ENCODE results near the gene SEC24A.
"Not testable (repeated sequence)": the region's sequence is repeated elsewhere in the genome, so short reads cannot be mapped to it uniquely, and the experiment has no call there.

Gene SEC24A

GRCh38 chr5:134650660-134651059, 2.1 kb downstream of the SEC24A start:
- not testable (repeated sequence) for DNase-seq

- DNase-seq: no peak
Measured at GRCh38 chr5:134651531-134651930, 2.9 kb downstream of the SEC24A start.

DNA sequence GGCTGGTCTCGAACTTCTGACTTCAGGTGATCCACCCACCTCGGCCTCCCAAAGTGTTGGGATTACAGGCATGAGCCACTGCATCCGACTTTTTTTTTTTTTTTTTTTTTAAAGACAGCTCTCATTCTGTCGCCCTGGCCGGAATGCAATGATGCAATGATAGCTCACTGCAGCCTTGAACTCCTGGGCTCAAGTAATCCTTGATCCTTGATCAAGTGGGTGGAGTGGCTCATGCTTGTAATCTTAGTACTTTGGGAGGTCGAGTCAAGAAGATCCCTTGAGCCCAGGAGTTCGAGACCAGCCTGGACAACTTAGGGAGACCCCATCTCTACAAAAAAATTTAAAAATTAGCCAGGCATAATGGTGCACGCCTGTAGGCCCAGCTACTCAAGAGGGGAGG, 8.1 kb downstream of the SEC24A start:
- DNase-seq: no peak

DNA sequence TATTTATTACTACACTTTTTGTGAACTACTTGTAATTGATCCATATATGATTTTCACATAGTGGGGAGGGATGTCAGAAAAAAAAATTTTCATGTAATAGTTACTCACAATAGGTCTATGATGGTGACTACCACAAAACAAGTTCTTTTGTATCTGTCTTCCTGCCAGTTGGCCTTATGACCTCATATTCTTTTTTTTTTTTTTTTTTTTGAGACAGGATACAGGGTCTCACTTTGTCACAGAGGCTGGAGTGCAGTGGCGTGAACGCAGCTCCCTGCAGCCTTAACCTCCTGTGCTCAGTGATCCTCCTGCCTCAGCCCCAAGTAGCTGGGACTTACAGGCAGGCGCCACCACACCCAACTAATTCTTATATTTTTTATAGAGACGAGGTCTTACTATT, 10.9 kb downstream of the SEC24A start:
- no peak for DNase-seq

GRCh38 chr5:134659922-134660321, 11.3 kb downstream of the SEC24A start:
- DNase-seq: no peak

DNA sequence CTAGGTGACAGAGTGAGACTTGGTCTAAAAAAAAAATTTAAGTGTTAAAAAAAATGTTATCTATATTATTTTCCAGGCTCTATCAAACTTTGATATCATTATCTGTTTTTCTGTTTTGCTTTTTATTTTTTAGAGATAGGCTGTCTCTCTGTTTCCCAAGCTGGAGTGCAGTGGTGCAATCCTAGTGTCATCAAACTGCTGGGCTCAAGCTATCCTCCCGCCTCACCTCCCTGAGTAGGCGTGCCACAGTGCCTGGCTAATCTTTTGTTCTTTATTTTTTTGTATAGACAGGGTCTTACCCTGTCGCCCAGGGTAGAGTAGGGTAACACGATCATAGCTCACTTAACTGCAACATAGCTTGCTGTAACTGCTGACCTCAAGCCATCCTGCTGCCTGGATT, 14.4 kb downstream of the SEC24A start:
- no peak for DNase-seq

DNA sequence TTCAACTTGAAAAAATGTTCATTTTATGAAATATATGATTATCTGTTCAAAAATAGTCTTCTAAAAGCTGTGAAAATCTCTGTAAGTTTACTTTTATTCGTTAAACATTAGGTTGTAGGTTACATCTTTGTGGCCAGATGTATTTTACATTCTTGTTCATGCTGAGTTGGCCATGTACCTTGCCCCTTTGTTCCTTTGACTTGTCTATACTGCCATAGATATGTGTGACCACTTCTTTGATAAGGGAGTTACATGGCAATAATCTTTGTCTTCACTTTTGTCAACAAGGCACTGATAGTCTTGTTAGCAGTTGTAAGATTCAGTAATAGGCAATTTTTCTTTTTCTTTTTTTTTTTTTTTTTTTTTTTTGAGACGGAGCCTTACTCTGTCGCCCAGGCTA, 15.9 kb downstream of the SEC24A start:
- no peak for DNase-seq

DNA sequence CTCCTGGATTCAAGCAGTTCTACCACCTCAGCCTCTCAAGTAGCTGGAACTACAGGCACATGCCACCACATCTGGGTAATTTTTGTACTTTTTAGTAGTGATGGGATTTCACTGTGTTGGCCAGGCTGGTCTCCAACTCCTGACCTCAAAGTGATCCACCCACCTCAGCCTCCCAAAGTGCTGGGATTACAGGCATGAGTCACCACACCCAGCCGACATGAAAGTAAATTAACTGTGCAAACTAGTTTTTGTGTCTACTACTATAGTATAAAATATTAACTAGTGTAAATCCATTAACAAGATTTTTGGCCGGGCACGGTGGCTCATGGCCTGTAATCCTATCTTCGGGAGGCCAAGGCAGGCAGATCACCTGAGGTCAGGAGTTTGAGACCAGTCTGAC, 25.0 kb downstream of the SEC24A start:
- not testable (repeated sequence) for DNase-seq

DNA sequence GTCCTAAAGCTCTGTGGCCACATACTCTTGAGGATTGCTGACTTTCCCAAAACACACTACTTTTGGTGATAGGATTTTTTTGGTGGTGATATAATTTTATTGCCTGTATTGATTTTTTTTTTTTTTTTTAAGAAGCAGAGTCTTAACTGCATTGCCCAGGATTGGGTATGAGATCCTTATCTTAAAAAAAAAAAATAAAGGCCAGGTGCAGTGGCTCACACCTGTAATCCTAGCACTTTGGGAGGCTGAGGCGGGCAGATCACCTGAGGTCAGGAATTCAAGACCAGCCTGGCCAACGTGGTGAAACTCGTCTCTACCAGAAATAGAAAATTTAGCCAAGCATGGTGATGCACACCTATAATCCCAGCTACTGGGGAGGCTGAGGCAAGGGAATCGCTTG, 28.8 kb downstream of the SEC24A start:
- not testable (repeated sequence) for DNase-seq

GRCh38 chr5:134690144-134690543, 41.6 kb downstream of the SEC24A start:
- DNase-seq: not testable (repeated sequence)

- no peak for DNase-seq
Measured at GRCh38 chr5:134692722-134693121, 44.1 kb downstream of the SEC24A start.

GRCh38 chr5:134708301-134708700, 59.7 kb downstream of the SEC24A start:
- no peak for DNase-seq

- no peak for DNase-seq
Measured at GRCh38 chr5:134714120-134714519, 65.5 kb downstream of the SEC24A start.

DNA sequence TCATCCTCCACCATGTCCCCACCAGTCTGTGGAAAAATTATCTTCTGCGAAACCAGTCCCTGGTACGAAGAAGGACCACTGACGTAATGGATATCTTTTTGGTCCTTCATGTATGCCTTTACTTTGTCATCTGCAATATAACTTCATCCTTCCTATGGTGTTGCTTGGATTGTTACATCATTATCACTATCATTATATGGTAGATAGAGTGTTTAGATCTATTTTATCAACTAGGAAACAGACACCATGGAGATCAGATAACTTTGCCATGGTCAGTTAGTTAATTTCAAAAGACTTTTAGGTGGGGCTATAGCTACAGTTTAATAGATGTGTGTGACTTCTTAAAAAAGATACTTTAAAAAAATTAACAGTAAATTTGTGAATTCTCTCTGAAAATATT, 66.0 kb downstream of the SEC24A start:
- no peak for DNase-seq

DNA sequence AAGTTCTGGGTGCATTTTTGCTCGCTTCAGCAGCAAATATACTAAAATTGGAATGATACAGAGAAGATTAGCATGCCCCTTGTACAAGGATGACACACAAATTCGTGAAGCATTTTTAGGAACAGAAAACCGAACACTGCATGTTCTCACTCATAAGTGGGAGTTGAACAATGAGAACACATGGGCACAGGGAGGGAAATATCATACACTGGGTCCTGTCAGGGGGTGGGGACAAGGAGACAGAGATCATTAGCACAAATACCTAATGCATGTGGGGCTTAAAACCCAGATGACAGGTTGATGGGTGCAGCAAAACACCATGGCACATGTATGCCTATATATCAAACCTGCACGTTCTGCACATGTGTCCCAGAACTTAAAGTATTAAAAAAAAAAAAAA, 66.9 kb downstream of the SEC24A start:
- not testable (repeated sequence) for DNase-seq

DNA sequence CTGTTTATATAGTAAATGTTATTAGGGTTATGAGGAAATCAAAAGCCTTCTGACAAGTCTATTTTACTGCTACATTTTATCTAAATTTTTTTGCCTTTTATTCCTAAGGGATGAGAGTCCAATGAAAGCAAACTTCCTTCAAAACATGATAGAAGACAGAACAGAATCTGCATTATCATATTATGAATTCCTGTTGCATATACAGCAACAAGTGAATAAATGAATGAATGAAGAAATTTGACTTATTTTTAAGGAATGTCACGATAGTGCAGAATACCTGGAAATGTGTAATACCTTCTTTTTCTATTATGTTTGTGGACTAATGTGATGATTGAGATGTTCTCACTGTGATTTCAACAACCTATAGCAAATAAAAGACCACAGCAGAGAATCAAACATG, 76.3 kb downstream of the SEC24A start:
- DNase-seq: no peak

DNA sequence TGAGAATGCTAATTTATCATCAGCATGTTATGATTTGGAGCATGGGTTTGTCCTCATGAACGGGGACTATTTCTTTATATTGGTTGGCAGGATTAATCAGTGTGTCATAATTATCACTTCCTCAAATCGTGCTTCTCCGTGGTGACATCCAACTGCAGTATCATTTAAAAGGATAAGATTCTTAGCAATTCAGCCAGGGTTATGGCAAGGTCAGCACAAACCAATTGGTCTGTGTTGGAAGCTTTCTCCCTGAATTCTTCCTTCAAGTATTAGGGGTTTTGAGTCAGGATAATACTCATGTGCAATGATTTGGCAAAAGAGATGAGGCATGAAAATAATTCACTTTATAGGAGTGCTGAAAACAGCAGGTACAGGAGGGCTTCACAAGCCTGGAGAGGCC, 84.2 kb downstream of the SEC24A start:
- DNase-seq: no peak

GRCh38 chr5:134735243-134735642, 86.7 kb downstream of the SEC24A start:
- DNase-seq: no peak

- DNase-seq: no peak
Measured at GRCh38 chr5:134736173-134736812, 87.7 kb downstream of the SEC24A start.

DNA sequence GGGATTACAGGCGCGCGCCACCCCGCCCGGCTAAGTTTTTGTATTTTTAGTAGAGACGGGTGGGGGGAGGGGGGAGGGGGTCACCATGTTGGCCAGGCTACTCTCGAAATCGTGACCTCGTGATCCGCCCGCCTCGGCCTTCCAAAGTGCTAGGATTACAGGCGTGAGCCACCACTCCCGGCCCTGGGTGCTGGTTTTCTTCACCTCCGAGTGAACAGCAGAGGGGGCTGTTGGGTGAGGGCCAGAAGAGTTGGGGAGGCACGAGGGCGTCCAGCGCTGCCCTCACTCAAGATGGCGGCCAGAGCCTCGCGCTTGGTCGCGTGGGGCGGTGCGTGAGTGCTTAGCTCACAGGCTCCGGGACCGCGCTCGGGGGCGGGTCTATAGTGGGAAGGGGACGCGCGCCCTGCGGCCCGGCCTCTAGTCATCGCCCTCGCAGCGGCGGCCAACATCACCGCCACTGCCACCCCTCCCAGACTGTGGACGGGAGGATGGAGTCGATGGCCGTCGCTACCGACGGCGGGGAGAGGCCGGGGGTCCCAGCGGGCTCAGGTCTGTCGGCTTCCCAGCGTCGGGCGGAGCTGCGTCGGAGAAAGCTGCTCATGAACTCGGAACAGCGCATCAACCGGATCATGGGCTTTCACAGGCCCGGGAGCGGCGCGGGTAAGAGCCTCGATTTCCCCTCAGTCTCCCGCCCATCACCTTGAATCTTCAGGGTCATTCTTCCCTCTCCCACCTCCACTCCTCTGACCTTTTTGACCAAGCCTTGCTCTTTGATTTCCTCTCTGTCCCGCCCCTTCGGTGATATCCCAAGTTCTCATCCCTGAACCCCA, 89.8 kb downstream of the SEC24A start, which contains the start of gene CAMLG:
Gene CAMLG (plus strand): TSS at position 416 of the 830 bp plus-strand sequence. CDS start 73 bp downstream, at position 489.
- peak; percentile 99 for DNase-seq

DNA sequence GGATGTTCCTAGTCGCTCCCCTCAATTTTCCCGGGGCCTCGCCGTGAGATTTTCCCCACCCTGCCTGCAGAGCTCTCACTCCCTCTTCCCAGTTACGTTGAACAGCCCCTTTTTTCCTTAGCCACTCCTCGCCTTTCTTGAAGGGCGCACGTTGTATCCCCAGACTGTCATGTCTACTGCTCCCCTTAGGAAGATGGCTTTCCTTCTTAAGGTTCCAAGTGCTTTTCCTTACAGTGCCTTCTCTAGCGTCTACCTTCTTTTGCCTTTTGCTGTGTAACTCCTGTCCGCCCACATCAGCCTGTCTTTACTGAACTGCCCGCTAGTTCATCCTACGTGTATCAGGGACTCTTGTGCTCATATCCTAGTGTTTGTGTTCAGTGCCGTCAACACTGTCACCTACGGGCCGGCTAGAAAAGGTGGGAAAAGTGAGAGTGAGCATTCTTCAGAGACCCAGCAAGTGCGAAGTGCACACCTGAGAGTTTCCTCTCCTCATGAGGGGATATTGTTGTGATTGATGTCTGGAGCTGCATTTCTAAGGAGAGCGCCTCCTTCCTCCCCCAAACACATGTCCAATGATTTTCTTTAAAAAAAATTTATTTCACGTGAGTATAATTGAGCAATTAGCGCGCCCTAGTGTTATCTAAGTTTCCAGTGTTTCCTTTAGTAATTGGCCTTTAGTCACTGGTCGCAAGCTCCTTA, 90.5 kb downstream of the SEC24A start:
- DNase-seq: peak; percentile 50

DNA sequence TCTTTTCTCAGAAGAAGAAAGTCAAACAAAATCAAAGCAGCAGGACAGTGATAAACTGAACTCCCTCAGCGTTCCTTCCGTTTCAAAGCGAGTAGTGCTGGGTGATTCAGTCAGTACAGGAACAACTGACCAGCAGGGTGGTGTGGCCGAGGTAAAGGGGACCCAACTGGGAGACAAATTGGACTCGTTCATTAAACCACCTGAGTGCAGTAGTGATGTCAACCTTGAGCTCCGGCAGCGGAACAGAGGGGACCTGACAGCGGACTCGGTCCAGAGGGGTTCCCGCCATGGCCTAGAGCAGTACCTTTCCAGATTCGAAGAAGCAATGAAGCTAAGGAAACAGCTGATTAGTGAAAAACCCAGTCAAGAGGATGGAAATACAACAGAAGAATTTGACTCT, 92.5 kb downstream of the SEC24A start:
- DNase-seq: no peak

- DNase-seq: no peak
Measured at GRCh38 chr5:134742134-134742533, 93.5 kb downstream of the SEC24A start.

- no peak for DNase-seq
Measured at GRCh38 chr5:134749415-134749814, 100.8 kb downstream of the SEC24A start.

Measured in activated CD4-positive, alpha-beta T cell treated with anti-CD3 and anti-CD28 coated beads, Interleukin-10, Interleukin-2, amounts not matched to agents 100 ng/mL and 50 ng/mL, durations not matched to agents 16 hours and 8 hours (primary cell).